Muscle of arm (tissue), 12 donors: Measurements from ENCODE around the gene FNIP1. TPM values are rescaled to one million over a fixed set of nuclear protein-coding genes. Genes with fewer than 3 reads are reported as not detected.
A peak's percentile ranks its signal among the peaks of the same experiment; 100 is the strongest.
"Not testable (repeated sequence)": the region's sequence is repeated elsewhere in the genome, so short reads cannot be mapped to it uniquely, and the experiment has no call there.

Source experiments
- DNase-seq: peaks from one replicate; pipeline ENCODE4 v3.0.0-alpha.2; 2013
- polyA plus RNA-seq, 12 donors: library from polyadenylated mRNA; unstranded; fragments of 120-200 nt; gene quantifications; one replicate each; pipeline ENCODE4 v1.2.1, GENCODE V29; 2013; ENCODE audit not compliant: insufficient read length in 12 of 12

Gene FNIP1
- polyA plus RNA-seq, 12 donors, result 11.2 to 18.8 (median 14.7) TPM; not detected in 1

GRCh38 chr5:131640043-131640856, 156.6 kb downstream of the FNIP1 start:
- no peak for DNase-seq

DNA sequence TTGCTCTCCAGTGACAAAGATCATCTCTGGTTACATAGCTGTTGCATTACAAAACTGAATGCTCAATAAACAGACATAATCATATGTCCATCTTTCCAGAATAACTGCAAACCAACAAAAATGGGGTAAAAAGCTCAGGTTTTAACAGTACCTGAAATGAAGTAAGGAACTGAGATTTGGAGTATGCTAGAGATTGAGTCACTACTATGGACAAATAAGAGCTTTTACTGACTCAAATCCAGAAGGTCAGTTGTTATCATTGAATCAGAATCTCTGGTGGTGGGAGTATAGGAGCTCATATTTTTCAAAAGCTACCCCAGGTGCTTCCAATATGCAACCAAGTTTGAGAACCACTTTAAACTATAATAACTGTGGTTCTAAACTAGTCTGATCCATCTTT, 157.7 kb downstream of the FNIP1 start:
- DNase-seq, result no peak

DNA sequence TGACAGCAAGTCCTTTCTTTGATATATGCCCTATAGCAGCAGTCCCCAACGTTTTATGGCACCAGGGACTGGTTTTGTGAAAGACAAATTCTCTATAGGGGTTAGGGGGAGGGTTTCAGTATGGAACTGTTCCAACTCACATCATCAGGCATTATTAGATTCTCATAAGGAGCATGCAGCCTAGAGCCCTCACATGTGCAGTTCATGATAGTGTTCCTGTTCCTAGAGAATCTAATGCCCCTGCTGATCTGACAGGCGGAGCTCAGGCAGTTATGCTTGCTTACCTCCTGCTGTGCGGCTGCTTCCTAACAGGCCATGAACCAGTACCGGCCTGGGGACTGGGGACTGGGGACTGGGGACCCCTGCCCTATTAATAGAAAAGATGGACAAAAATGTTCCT, 159.1 kb downstream of the FNIP1 start:
- no peak for DNase-seq

GRCh38 chr5:131635684-131636572, 160.9 kb downstream of the FNIP1 start:
- peak; percentile 61 for DNase-seq

- DNase-seq, result peak; percentile 100
These were observed 161.7 kb downstream of the FNIP1 start, which contains the start of gene RAPGEF6 for GRCh38 chr5:131634996-131635683. Gene RAPGEF6 (minus strand): TSS chr5:131635229. CDS start chr5:131635030, 199 bp downstream.

- DNase-seq, result no peak
These were observed 162.2 kb downstream of the FNIP1 start for GRCh38 chr5:131634666-131634995.

- no peak for DNase-seq
These were observed 162.6 kb downstream of the FNIP1 start for GRCh38 chr5:131634238-131634637.

DNA sequence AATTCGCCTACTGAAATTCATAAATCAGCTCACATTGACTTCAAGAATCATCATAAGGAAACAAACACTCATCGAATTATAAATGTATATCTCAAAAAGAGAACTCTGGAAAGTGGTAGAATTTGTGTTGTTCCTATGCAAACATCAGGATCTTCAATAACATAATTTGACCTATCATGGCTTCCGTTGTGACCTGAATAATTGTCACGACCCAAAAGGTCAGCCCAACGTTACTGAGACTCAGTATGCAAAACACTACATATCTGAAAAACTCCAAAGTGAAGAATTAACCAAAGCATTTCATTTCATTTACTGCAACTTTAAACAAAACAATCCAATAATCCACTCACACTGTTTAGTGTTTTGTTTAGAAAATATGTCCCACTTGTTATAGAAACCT, 163.0 kb downstream of the FNIP1 start:
- DNase-seq, result no peak

- no peak for DNase-seq
These were observed 165.9 kb downstream of the FNIP1 start for GRCh38 chr5:131630963-131631350.

DNA sequence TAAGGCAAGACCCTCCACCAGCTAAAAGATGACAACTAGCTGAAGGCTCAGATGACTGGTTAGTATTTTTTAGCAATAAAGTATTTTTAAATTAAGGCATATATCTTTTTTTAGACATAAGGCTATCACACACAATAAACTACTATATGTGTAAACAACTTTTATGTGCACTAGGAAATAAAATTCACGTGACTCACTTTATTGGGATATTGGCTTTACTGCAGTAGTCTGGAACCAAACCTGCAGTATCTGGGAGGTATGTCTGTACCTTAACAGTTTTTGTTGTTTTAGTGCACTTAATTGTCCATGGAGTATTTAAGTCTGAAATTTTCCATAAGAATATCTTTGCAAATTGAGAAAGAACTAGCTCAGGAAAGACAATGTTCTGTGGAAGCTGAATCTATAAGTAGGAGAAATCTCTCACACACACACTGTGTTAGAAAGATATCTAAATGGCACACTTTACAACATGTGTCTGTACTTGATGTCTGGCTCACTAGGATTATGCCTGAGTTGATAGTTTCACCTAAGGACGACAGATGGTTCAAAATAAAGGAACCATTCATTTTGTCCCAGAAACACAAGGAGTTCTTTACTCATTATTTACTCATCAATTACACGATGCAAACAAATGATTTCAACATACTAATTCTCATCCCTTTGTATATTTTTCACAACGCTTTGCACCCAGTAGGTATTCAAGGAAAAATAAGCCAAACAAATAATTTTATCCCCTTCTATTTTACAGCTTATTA, 166.4 kb downstream of the FNIP1 start:
- DNase-seq, result no peak

GRCh38 chr5:131628990-131629389, 167.8 kb downstream of the FNIP1 start:
- no peak for DNase-seq

DNA sequence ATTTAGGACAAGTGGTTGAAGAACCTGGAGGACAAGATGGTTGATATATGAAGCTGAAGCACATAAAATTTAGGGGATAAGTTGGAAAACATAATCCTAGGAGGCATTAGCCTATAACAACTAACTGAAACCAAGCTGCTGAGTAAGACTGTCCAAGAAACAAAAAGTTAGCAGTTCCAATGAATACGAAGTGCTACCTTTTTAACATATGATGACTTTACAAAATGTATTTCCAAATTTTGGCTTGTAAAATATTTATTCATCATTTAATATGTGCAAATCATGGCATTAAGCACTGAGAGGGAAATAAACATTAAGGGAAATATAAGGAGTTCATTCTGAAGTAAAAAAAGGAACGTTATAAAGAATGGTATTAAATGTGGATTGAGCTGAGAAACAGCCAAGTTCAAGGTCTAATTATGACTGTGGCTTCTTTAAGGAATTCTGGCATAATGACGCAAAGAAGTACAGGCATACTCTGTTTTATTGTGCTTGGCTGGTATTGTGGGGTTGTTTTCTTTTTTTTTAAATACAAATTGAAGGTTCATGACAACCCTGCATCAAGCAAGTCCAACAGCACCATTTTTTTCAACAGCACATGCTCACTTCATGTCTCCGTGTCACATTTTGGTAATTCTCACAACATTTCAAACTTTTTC, 169.5 kb downstream of the FNIP1 start:
- DNase-seq, result no peak

- DNase-seq, result no peak
These were observed 174.2 kb downstream of the FNIP1 start for GRCh38 chr5:131622633-131623032.

DNA sequence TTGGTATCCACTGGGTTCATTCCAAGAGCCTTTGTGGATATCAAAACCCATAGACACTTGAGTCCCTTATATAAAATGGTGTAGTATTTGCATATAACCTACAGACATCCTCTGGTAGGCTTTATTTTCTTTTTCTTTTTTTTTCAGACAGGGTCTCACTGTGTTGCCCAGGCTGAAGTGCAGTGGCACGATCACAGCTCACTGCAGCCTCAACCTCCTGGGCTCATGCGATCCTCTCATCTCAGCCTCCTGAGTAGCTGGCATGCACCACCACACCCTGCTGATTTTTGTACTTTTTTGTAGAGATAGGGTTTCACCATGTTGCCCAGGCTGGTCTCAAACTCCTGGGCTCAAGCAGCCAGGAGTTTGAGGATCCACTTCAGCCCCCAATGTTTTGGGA, 175.7 kb downstream of the FNIP1 start:
- not testable (repeated sequence) for DNase-seq

DNA sequence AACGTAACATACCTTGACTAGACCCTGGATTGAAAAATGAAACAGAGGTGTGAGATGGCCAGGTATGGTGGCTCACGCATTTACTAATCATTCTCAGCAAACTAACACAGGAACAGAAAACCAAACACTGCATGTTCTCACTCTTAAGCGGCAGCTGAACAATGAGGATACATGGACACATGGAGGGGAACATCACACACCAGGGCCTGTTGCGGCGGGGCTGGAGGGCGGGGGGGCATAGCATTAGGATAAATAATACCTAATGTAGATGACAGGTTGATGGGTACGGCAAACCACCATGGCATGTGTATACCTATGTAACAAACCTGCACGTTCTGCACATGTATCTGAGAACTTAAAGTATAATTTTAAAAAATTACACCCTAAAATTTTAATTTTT, 177.7 kb downstream of the FNIP1 start:
- DNase-seq, result no peak

GRCh38 chr5:131617140-131617822, 179.5 kb downstream of the FNIP1 start:
- DNase-seq, result no peak

DNA sequence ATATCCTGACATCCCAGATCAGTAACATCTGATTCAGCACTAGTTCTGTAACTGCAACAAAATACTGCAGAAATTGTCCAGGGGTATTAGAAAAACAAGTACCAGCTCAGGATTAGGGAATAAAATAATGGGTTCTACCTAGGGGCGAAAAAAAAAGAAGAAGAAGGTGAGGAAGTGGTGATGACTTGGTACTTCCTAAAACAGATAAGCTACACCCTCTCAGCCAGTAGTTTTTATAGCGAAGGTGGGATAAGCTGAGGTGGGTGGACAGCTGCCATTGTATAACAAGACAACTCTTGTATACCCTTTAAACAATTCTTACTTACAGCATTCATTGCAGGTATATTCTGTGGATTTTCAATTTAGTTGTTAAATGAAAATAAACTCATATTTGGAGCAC, 180.9 kb downstream of the FNIP1 start:
- DNase-seq, result no peak

- DNase-seq, result no peak
These were observed 183.4 kb downstream of the FNIP1 start for GRCh38 chr5:131613423-131613822.

GRCh38 chr5:131611064-131611381, 185.8 kb downstream of the FNIP1 start:
- no peak for DNase-seq

GRCh38 chr5:131610198-131611063, 186.4 kb downstream of the FNIP1 start:
- DNase-seq, result no peak
